K562 (cell line): ENCODE results near the gene ARHGAP4. TPM values are rescaled to one million over a fixed set of nuclear protein-coding genes. Genes with fewer than 3 reads are reported as not detected.

Experiments used
- ARHGAP35 ChIP-seq: fragments of 450-650 bp; IDR thresholded peaks from 2 replicates; pipeline ENCODE4 v1.6.1; 2018; ENCODE audit not compliant: partially characterized antibody
- CHD2 ChIP-seq: IDR thresholded peaks from 2 replicates; pipeline ENCODE4 v1.6.1; 2011; ENCODE audit warnings: low read depth, low read length
- ELF4 ChIP-seq: fragments of 450-650 bp; formaldehyde crosslinking; IDR thresholded peaks from 2 replicates; pipeline ENCODE4 v1.4.0; 2022; ENCODE audit warnings: missing genetic modification characterization
- GABPA ChIP-seq: fragments of 200-800 bp; sonication (Bioruptor generic); conservative IDR thresholded peaks from 2 replicates; pipeline ENCODE4 v1.6.1; 2016; ENCODE audit warnings: low read depth, missing genetic modification characterization, missing compliant biosample characterization
- GATAD2B ChIP-seq: fragments of 450-650 bp; IDR thresholded peaks from 2 replicates; pipeline ENCODE4 v1.6.1; 2017; ENCODE audit warnings: mild to moderate bottlenecking, borderline replicate concordance
- HBP1 ChIP-seq: fragments of 450-650 bp; formaldehyde crosslinking; IDR thresholded peaks from 2 replicates; pipeline ENCODE4 v1.4.0; 2022; ENCODE audit warnings: missing genetic modification characterization
- PHF8 ChIP-seq: fragments of 200-600 bp; sonication (generic); IDR thresholded peaks from 2 replicates; pipeline ENCODE4 v1.6.1; 2012; ENCODE audit warnings: mixed run types, mild to moderate bottlenecking, inconsistent platforms, low read length, moderate library complexity, borderline replicate concordance
- SMARCB1 ChIP-seq: IDR thresholded peaks from 2 replicates; pipeline ENCODE4 v1.6.1; 2011; ENCODE audit warnings: improper control_type of control experiment, low read depth; ENCODE audit not compliant: insufficient read length
- TOE1 ChIP-seq, 2 experiments: fragments of 450-650 bp in 1 of 2; sonication (generic) in 1 of 2; formaldehyde crosslinking in 1 of 2; IDR thresholded peaks; 2 replicates each; pipeline versions ENCODE4 v1.7.1 to v1.8.0; 2016 to 2022; ENCODE audit warnings: borderline replicate concordance in 2 of 2, mild to moderate bottlenecking in 2 of 2, antibody characterized with exemption in 1 of 2, inconsistent platforms in 1 of 2, low read depth in 1 of 2, missing genetic modification reagents in 1 of 2, moderate library complexity in 1 of 2
- ZBTB40 ChIP-seq, 2 experiments: fragments of 450-650 bp in 1 of 2; sonication (generic) in 1 of 2; formaldehyde crosslinking in 1 of 2; IDR thresholded peaks; 2 replicates each; pipeline versions ENCODE4 v1.7.1 to v1.9.0; 2016 to 2022; ENCODE audit warnings: inconsistent platforms in 1 of 2, mild to moderate bottlenecking in 1 of 2, missing genetic modification reagents in 1 of 2
- ZFP30 ChIP-seq: fragments of 250-450 bp; sonication (Bioruptor Pico); IDR thresholded peaks from 2 replicates; pipeline ENCODE4 v1.8.0; 2022; ENCODE audit warnings: moderate library complexity, mild to moderate bottlenecking, inconsistent platforms, borderline replicate concordance
- ZFPM2 ChIP-seq: fragments of 250-450 bp; sonication (Bioruptor Pico); IDR thresholded peaks from 2 replicates; pipeline ENCODE4 v1.5.1; 2022; ENCODE audit warnings: mild to moderate bottlenecking
- ZHX1 ChIP-seq: fragments of 150-350 bp; conservative IDR thresholded peaks from 2 replicates; pipeline ENCODE4 v1.6.1; 2014; ENCODE audit warnings: low read length
- ZNF124 ChIP-seq: sonication (generic); formaldehyde crosslinking; IDR thresholded peaks from 2 replicates; pipeline ENCODE4 v1.8.1; 2022; ENCODE audit warnings: missing genetic modification reagents
- ZNF583 ChIP-seq: fragments of 250-450 bp; sonication (Bioruptor Pico); IDR thresholded peaks from 2 replicates; pipeline ENCODE4 v1.4.0; 2020
- polyA plus RNA-seq, 8 experiments: library from polyadenylated mRNA; depleted of rRNA in 4 of 8; stranded (reverse) in 5 of 8; unstranded in 3 of 8; fragments of >200 nt; fragmentation: Nextera tagmentation in 2 of 8; fragmentation: Illumina TruSeq in 1 of 8; extraction: Ambion mirVana in 2 of 8; extraction: Trizol in 1 of 8; gene quantifications; 2 replicates each; pipeline versions ENCODE4 v1.2.1 to v1.2.3, GENCODE V29; 2011 to 2014; ENCODE audit warnings: inconsistent platforms in 1 of 8, missing spikeins in 1 of 8
- total RNA-seq, 7 experiments: library from RNA; depleted of rRNA in 6 of 7; stranded (reverse); fragments of >200 nt in 6 of 7; fragmentation: Illumina TruSeq in 2 of 7; extraction: Trizol in 2 of 7; gene quantifications; 2 replicates each; pipeline versions ENCODE4 v1.2.1 to v1.2.3, GENCODE V29; 2011 to 2021; ENCODE audit warnings: low replicate concordance in 1 of 7

Gene ARHGAP4
- total and polyA plus RNA-seq, 9 of the 15 experiments (the other 6 are each of a cell fraction or from before 2014, with no cell fraction given): 0.30 to 81.8 (median 13.5) TPM

GRCh38 chrX:153887385-153887784 is 38.7 kb downstream of the ARHGAP4 start (continued):
- no peak for TF ChIP-seq ZBTB40 (IDR thresholded peaks at IDR 0.05)
- no peak for TF ChIP-seq ZBTB40 (CRISPR knock-in tag; IDR thresholded peaks at IDR 0.05)
- TF ChIP-seq GABPA (tag): no peak; the same call in 1 of the 2 replicates
- TF ChIP-seq CHD2: no peak
- no peak for TF ChIP-seq ZFP30 (CRISPR knock-in tag)
- TF ChIP-seq ZNF124: no peak
- TF ChIP-seq ZHX1: no peak
- no peak for TF ChIP-seq PHF8
- no peak for TF ChIP-seq HBP1
- TF ChIP-seq TOE1 (IDR thresholded peaks at IDR 0.05; ENCODE audit: borderline replicate concordance): peak; percentile 42; the same call in 1 of the 2 replicates
- TF ChIP-seq TOE1 (CRISPR knock-in tag; IDR thresholded peaks at IDR 0.05; ENCODE audit: borderline replicate concordance, low read depth): no peak
- TF ChIP-seq ARHGAP35: no peak
- peak; percentile 40; the same call in 1 of the 2 replicates for TF ChIP-seq ZNF583 (CRISPR knock-in tag)
- TF ChIP-seq GATAD2B: no peak
- TF ChIP-seq ZFPM2 (CRISPR knock-in tag): no peak
- no peak for TF ChIP-seq ELF4 (CRISPR knock-in tag)
- no peak for TF ChIP-seq SMARCB1
